ENCODE measurements around the gene MBNL2.

Gene MBNL2

DNA sequence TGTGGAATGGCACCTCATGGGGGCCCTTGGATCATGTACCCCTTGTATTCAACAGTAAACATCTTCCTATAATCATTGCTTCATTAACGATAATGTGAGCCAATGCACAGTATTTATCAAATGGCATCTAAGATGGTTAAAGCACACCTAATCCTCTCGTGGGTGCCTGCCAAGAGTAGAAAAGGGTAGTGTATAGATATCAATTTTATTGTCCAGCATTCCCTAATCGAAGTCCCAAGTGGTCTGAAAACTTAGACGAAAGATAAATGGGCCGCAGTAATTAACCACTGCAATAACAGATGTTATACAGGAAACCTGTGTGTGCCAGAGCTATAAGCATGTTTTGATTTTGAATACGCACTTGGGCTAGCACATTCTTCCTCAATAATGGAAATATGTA, 667 bp upstream of the MBNL2 start:
- peaks cover 42% of the 10 kb centered on the region for H3K4me1 Mint-ChIP-seq (ENCODE audit: low read depth)
- no peaks in the 10 kb centered on the region for H3K27me3 Mint-ChIP-seq
- DNase-seq = no peak
- peak overlapping the region; percentile 83 for H3K4me3 Mint-ChIP-seq
- H3K36me3 Mint-ChIP-seq (ENCODE audit: low read depth) = peaks cover 15% of the 10 kb centered on the region
- H3K27ac Mint-ChIP-seq = no peak overlapping the region
- H3K9me3 Mint-ChIP-seq = no peaks in the 10 kb centered on the region

DNA sequence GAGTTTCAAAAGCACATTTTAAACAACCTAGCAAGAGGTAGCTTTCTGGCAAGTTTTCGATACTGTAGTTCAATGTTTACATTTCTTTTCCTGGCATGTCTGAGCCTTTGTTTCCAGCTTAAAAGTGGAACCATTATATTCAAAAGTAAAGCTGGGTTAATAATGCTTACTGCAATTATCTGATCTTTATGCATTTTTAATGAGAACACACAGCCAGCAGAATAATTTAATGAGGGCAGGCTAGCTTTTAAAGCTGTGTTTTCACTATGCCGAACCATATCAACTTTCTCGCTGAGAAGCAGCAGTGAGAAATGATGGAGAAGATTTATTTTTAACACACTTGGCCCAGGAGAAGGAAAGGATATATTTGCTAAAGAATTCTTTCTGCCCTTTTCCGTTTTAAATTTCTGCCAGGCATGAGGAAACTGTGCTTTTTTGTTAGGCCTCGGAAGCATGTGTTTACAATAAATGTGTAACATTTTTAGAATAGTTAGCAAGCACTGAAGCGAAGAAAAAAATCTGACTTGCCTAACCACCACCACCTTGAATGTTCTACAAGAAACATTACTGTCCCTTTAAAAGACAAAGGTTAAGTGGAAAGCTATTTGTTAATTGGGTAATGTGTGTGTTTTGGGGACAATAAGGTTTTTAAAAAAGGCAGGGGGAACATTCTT, 1.0 kb downstream of the MBNL2 start:
- Mint-ChIP-seq H3K9me3 (no peaks in the 10 kb centered on the region), H3K4me3 (peak overlapping the region; percentile 83), H3K4me1 (ENCODE audit: low read depth) (peaks cover 54% of the 10 kb centered on the region), H3K27me3 (no peaks in the 10 kb centered on the region), H3K36me3 (ENCODE audit: low read depth) (peaks cover 15% of the 10 kb centered on the region), H3K27ac (peak overlapping the region; percentile 86)
- no peak for DNase-seq

DNA sequence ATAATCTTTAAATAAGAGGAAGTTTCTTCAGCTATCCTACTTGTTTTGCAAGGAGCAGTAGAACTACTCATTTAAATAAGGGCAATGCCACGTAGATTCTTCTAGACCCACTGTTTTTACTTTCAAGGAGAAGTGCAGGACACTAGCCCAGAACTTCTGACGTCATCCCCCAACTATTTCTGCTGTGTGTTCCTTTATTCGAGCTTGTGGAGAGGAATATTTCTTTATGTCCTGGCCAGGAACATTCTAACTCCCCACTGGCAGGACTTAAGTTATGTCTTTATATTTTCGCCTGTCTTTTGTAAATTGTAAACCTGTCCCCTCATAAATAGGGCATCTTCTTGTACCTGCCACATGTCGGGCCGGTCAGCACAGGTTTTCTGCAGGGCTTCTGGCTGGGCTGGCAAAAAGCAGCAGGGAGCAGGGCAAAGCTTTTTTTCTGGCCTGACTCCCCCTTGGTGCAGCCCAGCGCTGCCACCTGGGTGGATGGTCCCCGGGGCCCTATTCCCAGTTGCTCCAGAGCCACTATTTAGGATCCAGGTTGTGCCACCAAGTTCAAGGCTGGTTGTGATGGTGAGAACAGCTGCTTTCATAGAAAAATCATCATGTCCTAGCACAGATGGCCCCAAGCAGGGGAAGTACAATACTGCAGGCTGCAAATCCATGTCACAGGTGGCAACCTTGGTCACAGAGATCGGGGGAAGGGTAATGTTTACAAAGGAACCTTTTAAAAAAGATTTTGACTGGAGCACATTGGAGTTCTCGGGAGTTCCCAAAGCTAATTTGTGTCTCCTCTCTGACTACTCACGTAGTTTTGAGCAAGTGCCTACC, 1.8 kb downstream of the MBNL2 start:
- peak; percentile 42 for DNase-seq
- peak overlapping the region; percentile 86 for H3K27ac Mint-ChIP-seq
- H3K4me1 Mint-ChIP-seq (ENCODE audit: low read depth) = peaks cover 54% of the 10 kb centered on the region
- H3K9me3 Mint-ChIP-seq = no peaks in the 10 kb centered on the region
- H3K4me3 Mint-ChIP-seq = peak overlapping the region; percentile 83
- peaks cover 15% of the 10 kb centered on the region for H3K36me3 Mint-ChIP-seq (ENCODE audit: low read depth)
- H3K27me3 Mint-ChIP-seq = no peaks in the 10 kb centered on the region

DNA sequence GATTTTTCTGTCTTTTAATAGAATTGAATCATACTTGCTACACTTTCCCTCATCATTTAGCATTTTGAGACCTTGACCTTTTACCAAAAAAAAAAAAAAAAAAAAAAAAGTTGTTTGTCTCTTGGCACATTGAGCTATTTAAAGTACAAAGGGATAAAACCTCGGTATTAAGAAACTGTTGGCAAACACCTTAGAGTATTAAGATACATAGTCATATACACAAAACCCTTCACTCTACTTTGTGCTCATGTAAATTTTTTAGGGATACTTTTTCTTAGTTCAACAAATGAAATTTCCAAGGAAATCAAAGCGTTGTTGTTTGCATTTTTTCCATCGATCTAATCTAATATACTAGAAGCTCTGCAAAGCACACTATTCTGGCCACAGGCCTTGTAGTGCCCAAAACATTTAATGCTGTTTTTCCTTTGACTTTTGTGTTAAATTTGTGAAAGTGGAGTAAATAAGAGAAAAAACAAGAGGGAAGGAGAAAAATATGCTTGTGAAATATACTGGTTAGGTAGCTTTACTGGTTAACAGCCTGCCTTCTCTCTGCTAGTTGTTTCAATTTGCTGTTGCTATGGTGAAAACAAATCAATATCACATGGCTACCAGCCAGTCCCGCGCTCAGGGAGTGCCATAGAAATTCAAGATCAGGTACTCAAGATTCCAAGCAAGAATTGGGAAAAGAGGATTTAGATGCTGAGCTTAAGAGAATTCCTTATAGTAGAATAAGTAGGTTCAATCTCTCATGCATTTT, 2.6 kb downstream of the MBNL2 start:
- Mint-ChIP-seq H3K36me3 (ENCODE audit: low read depth) (peaks cover 16% of the 10 kb centered on the region), H3K4me3 (peak overlapping the region; percentile 83), H3K27me3 (no peaks in the 10 kb centered on the region), H3K9me3 (no peaks in the 10 kb centered on the region), H3K27ac (peak overlapping the region; percentile 86), H3K4me1 (ENCODE audit: low read depth) (peaks cover 58% of the 10 kb centered on the region)
- no peak for DNase-seq

DNA sequence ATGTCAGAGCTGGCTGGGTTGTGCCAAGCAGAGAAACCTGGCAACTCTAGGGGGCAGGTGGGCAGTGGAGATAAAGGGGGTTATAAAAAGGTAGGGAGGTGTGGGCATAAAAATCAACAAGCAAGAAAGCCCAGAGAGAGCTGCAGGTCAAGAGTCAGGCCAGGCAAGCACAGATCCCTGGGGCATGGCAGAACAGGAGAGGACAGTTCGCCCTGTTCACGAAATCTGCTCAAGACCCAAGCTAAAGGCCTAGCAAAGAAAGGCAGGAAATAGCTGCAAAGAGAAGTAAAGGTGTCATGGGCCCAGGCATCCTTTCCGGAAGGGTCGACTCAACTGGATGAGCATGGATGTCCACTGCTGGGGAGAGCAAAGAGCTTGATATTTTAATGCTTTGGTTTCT, 3.4 kb downstream of the MBNL2 start:
- H3K27me3 Mint-ChIP-seq = no peaks in the 10 kb centered on the region
- peak; percentile 34 for DNase-seq
- H3K27ac Mint-ChIP-seq = peak overlapping the region; percentile 86
- peaks cover 63% of the 10 kb centered on the region for H3K4me1 Mint-ChIP-seq (ENCODE audit: low read depth)
- H3K36me3 Mint-ChIP-seq (ENCODE audit: low read depth) = peaks cover 17% of the 10 kb centered on the region
- H3K4me3 Mint-ChIP-seq = peak overlapping the region; percentile 83
- no peaks in the 10 kb centered on the region for H3K9me3 Mint-ChIP-seq

DNA sequence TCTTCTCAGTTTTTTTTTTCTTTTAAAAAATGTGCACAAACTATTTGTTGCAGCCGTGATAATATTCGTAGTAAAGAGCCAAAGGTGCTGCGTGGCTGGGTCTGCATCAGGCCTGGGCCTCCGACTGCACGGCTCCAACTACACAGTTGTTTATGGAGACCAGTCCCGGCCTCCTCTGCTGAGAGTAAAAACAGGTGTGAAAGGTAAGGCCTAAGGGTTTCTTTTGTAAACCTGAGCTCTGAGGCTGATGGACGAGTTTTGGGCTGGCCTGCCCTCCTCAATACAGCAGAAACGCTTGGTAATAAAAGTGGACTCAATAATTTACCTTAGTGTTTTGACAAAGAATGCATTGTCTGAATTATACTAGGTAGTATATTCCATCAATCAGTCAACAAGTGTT, 3.9 kb downstream of the MBNL2 start:
- Mint-ChIP-seq H3K27me3 (no peaks in the 10 kb centered on the region), H3K27ac (peak overlapping the region; percentile 86), H3K4me1 (ENCODE audit: low read depth) (peaks cover 66% of the 10 kb centered on the region), H3K9me3 (no peaks in the 10 kb centered on the region), H3K36me3 (ENCODE audit: low read depth) (peaks cover 19% of the 10 kb centered on the region), H3K4me3 (peak overlapping the region; percentile 83)
- no peak for DNase-seq

DNA sequence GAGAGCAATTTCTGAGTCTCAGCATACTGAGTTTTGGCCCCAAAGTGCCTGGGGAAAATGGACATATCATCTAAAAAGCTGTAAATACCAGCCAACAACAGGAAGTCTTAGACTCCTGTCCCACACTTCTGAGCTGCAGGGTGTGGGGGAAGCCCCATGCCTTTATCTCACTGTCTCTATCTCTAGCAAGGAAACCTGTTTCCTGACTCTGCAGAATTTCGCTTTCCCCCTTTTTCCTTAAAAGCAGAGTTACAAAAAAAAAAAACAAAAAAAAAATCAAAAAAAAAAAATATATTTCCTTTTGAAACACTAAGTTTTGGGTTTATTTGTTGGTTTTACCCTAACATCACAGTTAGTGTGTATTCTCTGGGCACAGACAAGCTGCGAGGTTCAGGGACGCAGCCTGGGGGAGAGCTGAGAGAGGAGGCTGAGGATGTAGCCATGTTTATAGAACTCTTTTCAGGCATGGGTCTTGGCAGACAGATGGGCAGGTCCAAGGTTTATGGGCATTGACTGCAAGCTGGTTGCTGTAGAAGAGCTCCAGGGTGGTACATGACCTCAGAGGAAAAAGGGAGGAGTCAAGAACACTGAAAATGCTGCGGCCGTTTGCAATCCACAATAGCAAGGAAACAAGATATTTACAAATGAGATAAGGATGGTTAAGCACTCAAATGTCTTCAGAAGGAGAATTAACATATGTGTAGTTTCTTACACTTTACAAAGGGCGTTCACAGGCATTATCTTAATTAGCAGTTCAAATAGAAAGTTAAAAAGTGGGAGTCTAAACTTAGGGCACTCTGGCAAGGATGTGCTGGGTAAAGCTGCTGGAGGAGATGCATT, 4.9 kb downstream of the MBNL2 start:
- Mint-ChIP-seq H3K4me3 (peak overlapping the region; percentile 75), H3K27ac (peak overlapping the region; percentile 86), H3K27me3 (no peaks in the 10 kb centered on the region), H3K36me3 (ENCODE audit: low read depth) (peaks cover 27% of the 10 kb centered on the region), H3K4me1 (ENCODE audit: low read depth) (peaks cover 67% of the 10 kb centered on the region), H3K9me3 (no peaks in the 10 kb centered on the region)
- peak; percentile 40 for DNase-seq

DNA sequence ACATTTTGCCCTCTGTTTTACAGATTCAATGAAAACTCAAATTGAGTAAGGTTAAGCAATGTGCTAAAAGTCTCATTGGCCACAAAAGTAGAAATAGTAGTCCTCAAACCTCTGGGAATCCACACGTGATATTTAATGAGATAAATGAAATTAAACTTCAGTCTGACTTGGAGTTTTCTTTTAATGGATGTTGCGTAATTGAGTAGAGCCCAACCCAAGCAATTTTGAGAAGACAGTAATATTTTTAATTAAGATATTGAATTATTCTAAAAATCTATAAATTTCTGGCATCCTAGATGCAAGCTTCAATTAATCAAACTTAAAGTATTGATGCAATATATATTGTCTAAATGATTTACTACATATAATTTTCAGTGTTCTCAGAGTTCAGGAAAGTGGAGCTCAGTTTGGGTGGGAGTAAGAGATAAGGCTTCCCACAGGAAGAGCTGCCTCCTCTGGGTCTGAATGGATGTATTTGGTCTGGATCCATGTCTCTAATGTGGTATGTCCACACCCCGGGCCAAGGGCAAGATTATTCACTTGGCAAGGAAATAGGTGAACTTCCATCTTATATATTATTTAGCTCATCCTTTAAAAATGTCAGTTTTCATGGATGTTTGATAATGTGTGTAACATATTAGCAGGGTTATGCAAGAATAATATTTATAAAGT, 6.9 kb downstream of the MBNL2 start:
- no peak for DNase-seq
- Mint-ChIP-seq H3K4me1 (ENCODE audit: low read depth) (peaks cover 69% of the 10 kb centered on the region), H3K27ac (no peak overlapping the region), H3K27me3 (no peaks in the 10 kb centered on the region), H3K4me3 (no peak overlapping the region), H3K9me3 (no peaks in the 10 kb centered on the region), H3K36me3 (ENCODE audit: low read depth) (peaks cover 18% of the 10 kb centered on the region)

DNA sequence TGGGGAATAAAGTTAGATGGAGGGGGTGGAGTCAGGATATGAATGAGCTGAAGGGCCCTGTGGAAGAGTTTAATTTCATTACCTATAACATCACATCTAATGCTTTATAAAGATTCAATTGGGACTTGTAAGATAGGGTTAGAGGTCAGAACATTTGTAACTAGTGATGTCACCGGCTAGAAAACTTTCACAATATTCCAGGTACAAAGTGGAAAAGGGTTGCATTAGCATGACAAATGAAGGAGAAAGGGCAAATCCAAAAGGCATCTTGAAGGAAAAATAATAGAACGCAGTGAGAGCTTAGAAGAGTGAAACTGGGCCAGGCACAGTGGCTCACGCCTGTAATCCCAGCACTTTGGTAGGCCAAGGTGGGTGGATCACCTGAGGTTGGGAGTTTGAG, 7.6 kb downstream of the MBNL2 start:
- Mint-ChIP-seq H3K4me3 (no peak overlapping the region), H3K27ac (no peak overlapping the region), H3K36me3 (ENCODE audit: low read depth) (peaks cover 23% of the 10 kb centered on the region), H3K27me3 (no peaks in the 10 kb centered on the region), H3K4me1 (ENCODE audit: low read depth) (peaks cover 68% of the 10 kb centered on the region), H3K9me3 (no peaks in the 10 kb centered on the region)
- DNase-seq = no peak

DNA sequence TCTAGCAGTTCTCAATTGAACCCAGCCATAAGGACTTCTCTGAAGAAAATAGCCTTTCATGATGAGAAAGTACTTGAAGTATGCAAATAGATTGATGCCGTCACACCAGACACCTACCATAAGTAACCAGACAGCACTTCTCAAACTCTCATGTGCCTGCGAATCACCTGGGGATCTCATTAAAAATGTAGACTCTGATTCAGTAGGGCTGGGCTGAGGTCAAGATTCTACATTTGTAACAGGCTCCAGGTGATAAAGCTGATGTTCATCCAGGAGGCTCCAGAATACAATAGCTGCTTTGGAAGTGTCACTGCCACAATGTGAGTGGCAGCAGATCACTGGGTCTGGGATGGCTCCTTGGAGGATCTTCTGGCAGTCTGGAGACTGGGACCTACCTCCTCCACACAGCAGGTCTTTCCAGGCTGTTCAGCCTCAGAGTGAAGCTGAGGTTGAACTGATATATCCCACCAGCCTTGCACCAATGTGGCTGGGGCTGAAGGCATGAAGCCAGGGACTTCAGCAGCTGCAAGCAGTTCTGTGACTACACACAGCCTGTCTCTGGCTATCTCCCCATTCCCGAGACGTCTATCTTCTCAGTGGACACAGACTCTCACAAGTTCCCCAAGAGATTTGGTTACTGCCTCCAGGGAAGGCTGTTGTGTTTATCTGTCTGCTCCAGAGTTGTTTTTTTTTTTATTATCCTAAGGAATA, 9.1 kb downstream of the MBNL2 start:
- no peak overlapping the region for H3K4me3 Mint-ChIP-seq
- peaks cover 57% of the 10 kb centered on the region for H3K4me1 Mint-ChIP-seq (ENCODE audit: low read depth)
- H3K36me3 Mint-ChIP-seq (ENCODE audit: low read depth) = peaks cover 24% of the 10 kb centered on the region
- no peaks in the 10 kb centered on the region for H3K9me3 Mint-ChIP-seq
- H3K27ac Mint-ChIP-seq = no peak overlapping the region
- H3K27me3 Mint-ChIP-seq = no peaks in the 10 kb centered on the region
- DNase-seq = no peak

DNA sequence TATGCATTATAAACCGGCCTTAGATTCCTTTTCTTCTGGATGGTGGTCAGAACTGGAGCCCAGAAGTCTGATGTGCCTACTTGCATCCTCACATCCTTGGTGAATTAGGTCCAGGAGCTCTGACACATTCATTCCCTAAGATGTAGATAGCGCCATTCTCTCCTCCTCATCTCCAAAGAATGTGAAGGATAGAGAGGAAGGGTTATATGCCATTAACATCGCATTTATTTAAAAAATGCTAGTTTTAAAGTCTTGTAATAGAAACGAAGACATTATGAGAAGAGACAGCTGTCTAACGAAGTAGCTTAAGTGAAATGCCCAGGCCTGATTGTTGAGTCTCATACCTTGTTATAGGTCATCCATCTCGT, 9.7 kb downstream of the MBNL2 start:
- H3K9me3 Mint-ChIP-seq = no peaks in the 10 kb centered on the region
- no peak overlapping the region for H3K27ac Mint-ChIP-seq
- no peak for DNase-seq
- H3K27me3 Mint-ChIP-seq = no peaks in the 10 kb centered on the region
- H3K4me3 Mint-ChIP-seq = no peak overlapping the region
- peaks cover 57% of the 10 kb centered on the region for H3K4me1 Mint-ChIP-seq (ENCODE audit: low read depth)
- H3K36me3 Mint-ChIP-seq (ENCODE audit: low read depth) = peaks cover 24% of the 10 kb centered on the region

DNA sequence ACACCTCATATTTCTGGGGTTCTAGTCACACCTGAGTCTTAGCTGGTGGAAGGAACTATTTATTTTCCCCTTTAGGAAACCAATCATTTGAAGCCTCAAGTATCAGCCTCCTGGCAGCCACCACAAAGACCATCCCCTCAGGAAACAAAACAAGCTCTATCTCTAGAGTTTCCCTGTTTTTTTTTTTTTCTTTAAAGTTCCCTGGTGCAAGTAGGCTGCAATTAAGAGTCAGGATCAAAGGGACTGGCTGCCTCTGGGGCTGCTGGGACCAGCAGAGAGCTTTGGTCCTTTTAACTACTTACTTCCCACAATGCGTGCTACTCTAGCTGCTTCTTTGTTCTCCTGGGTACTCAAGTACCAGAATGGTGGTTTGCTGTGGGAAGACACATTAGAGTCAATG, 11.4 kb downstream of the MBNL2 start:
- no peak for DNase-seq
- Mint-ChIP-seq H3K4me3 (no peak overlapping the region), H3K4me1 (ENCODE audit: low read depth) (peaks cover 58% of the 10 kb centered on the region), H3K27ac (no peak overlapping the region), H3K27me3 (no peaks in the 10 kb centered on the region), H3K9me3 (no peaks in the 10 kb centered on the region), H3K36me3 (ENCODE audit: low read depth) (peaks cover 24% of the 10 kb centered on the region)

DNA sequence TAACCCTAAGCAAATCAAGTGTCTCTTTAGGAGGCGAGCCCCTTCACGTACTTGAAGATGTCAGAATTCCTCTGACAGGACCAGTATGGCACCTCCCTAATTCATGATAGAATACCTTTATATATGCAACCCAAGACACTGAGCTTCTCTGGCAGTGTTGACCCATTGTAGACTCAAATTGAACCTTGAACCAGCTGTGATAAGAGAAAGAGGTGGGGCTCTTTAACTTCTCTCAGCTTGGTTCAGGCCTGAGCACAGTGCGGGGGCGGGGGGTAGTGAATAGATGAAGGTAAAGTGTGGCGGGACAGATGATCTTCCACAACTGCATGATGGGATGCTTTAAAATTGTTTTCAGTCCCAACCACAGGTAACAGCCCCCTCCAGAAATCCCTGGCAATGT, 12.1 kb downstream of the MBNL2 start:
- Mint-ChIP-seq H3K4me1 (ENCODE audit: low read depth) (peaks cover 65% of the 10 kb centered on the region), H3K4me3 (no peak overlapping the region), H3K36me3 (ENCODE audit: low read depth) (peaks cover 24% of the 10 kb centered on the region), H3K9me3 (no peaks in the 10 kb centered on the region), H3K27ac (no peak overlapping the region), H3K27me3 (no peaks in the 10 kb centered on the region)
- no peak for DNase-seq
